HG02623 (cell line): ENCODE results near the gene IRF2BPL.

Source experiments
- ATAC-seq: cut with Tn5 transposase; IDR thresholded peaks from one replicate; pipeline ENCODE4 v1.9.1; 2021; ENCODE audit warnings: moderate library complexity; ENCODE audit not compliant: unreplicated experiment

The IRF2BPL gene

DNA sequence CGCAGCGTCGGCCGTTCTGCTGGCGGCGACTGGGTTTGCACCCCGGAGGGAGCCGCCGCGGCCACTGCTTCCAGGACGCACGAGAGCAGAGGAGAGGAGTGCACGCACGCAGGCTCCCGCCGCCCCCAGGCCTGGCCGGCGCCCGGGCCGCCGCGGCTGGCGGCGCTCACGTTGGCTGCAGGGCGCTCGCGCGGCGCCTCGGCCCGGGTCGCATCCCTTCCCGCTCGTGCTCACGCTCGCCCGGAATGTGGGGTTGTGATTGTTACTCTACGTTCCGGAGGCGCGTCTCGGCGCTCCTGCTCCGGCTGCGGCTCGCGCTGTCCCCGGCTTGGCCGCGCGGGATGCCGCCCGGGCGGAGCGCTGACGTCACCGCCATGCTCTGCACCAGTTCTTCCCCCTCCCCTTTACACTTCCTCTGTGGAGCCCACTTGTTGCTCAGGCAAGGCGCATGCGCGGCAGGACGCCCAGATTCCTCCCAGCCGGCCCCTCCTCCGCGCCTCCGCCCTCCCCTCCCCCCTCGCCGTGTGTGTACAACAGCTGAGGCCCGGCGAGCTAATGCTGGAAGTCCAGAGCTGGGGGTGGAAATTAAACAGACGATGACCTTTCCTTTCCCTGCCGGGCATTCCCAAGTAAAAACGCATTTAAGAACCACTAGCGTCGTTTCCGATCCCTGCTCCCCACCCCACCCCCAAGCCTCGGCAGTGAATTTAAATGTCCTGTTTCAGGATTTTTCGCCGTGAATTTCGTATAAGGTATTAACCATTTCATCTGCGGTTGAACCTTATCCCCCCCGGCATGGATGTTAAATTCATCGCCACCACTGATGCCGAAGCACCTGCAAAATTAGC, at the start of gene IRF2BPL:
Gene IRF2BPL (minus strand): TSS at position 325 of the 848 bp plus-strand sequence. CDS start 916 bp downstream, outside the sequence.
- peak; percentile 67 for ATAC-seq

- ATAC-seq: no peak
Measured at GRCh38 chr14:77077040-77077439, 48.5 kb upstream of the IRF2BPL start.

GRCh38 chr14:77076113-77076631, 47.7 kb upstream of the IRF2BPL start:
- ATAC-seq: no peak

DNA sequence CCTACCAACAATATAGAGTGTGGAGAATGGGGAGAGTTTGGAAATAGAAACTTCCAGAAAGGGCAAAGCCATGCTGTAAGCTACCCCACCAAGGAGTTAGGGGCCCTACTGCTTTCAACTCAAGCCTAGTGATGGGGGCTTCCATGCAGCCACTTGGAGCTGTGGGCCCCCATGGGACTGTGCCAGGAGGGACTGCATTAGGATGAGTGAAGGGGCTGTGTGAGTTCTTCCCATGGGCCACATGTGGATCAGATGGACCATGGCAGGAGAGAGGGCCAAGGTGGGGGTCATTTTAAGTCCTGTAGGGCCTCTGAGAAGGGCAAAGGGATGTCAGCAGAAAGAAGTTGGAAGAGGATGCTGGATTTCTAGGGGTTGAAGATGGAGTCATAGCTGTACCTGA, 46.5 kb upstream of the IRF2BPL start:
- ATAC-seq: no peak

- ATAC-seq: no peak
Measured at GRCh38 chr14:77071938-77072388, 43.5 kb upstream of the IRF2BPL start.

DNA sequence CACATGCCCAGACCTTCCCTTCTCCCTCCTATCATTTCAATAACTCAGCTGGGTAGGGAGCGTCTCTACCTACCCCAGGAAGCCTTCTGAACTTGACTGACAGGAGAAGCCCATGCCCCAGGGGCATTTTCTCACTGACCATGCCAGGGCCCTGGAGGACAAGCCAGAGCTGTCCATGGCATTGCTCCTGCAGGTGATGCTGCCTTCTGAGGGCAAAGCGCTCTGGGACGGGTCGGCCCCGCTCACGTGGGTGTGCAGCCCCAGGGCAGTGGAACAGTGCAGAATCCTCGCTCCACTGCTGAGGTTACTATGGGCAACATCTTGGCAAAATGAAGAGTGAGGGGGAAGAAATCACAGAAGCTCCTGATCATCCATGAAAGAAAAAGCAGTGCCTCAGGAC, 41.0 kb upstream of the IRF2BPL start:
- ATAC-seq: no peak

DNA sequence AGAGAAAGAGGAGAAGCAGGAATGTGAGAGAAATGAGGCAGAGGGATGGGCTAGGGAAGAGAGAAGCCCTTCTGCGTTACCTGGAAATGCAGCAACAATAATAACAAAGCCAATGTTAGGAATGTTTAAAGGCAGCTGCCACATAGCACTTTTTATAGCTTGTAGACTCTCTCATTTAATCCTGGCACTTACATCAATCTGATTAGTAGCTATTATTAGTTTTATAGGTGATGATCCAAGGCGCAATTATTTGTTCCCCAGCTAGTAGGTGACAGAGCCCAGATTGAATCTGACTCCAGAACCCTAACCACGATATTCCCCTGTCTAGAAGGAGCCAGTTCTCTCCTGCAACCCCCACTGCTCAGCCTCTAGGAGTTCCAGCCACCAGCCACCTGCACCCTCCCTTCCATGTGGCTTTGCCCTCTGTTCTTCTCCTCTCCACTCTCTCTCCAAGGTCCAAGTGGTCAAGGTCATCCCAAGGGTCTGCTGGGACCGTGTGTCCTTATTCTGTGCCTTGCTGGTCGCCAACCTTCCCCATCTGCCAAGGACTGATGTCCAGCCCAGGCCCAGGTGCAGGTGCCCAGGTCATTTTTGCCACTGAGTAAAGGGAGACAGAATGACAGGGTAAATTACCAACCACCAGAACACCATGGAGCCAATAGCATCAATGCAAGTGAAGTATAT, 40.2 kb upstream of the IRF2BPL start:
- ATAC-seq: no peak

DNA sequence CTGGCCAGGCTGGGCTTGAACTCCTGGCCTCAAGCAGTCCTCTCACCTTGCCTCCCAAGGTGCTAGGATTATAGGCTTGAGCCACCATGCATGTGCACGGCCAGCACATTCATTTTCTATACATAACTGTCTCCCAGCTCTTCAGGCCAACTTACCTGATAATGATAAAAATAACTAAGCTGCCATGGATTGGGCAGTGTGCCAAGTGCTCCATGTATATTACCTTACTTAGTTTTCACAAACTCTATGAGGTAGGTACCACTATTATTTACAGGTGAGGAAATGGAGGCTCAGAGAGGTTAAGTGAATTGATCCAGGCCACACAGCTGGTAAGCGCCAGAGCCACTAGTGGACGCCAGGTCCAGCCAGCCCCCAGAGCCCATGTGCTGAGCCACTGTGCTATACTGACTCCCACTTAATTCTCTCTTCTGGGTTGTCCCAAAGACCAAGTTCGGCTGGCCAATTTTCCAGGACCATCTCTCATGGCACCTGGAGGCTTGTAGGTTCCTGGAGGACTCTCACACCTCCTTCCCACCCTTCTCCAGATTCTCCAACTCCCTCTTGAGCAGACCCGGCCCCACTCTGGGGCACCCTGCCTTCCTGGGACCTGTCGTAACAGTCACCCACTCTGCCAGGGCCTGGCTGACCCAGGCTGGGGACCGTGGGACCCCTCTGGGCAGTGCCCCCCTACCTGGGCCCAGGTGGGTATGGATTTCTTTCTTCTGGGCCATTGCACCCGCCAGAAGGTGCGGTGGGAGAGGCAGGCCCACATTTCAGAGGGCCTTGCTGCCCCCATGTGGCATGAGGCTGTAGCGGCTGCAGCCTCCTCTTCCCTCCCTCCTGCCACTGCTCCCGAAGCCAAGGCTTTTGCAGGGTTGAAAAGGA, 39.4 kb upstream of the IRF2BPL start:
- no peak for ATAC-seq

GRCh38 chr14:77066578-77067172, 38.2 kb upstream of the IRF2BPL start:
- ATAC-seq: no peak

GRCh38 chr14:77065851-77066577, 37.5 kb upstream of the IRF2BPL start:
- no peak for ATAC-seq

GRCh38 chr14:77064521-77065178, 36.1 kb upstream of the IRF2BPL start:
- no peak for ATAC-seq

- ATAC-seq: no peak
Measured at GRCh38 chr14:77063571-77064171, 35.2 kb upstream of the IRF2BPL start.

DNA sequence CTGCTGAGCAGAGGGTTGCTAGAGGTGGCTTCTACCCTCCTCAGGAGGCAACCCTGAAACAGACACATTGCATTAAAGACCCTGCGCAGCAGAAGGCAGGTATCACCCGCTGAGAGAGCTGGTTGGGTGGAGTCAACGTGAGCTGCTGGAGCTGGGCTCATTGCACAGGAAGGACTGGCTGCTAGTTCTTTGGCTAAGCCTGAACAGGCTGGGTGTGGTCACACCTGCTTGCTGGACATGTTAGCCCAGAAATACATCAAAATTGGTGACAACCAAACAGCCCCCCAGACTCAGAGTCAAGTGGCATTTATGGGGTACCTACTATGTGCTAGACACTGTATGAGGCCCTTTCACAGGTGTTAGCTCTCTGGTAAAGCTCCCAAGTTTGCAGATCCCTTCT, 33.8 kb upstream of the IRF2BPL start:
- ATAC-seq: no peak

- ATAC-seq: no peak
Measured at GRCh38 chr14:77061630-77062257, 33.2 kb upstream of the IRF2BPL start.

GRCh38 chr14:77059276-77059915, 30.9 kb upstream of the IRF2BPL start:
- no peak for ATAC-seq

- no peak for ATAC-seq
Measured at GRCh38 chr14:77058785-77059184, 30.3 kb upstream of the IRF2BPL start.

DNA sequence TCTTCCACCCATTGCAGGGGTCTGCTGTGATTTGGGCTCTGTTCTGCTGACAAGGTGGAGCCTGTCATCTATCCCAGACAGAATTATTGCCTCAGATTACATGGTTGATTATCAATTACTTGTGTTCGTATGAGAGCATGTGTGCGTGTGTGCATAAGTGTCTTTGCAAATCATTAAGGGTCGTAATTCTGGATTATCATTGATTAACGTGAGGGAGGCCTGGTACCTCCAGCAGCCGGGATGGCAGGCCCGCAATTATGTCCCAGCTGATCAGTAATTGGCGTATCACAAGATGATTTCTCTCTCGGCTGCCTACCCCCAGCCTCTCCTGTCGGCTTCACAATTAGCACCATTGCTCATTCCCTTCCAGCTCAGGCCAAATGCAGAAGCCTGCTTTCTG, 29.6 kb upstream of the IRF2BPL start:
- no peak for ATAC-seq

GRCh38 chr14:77055981-77056380, 27.5 kb upstream of the IRF2BPL start:
- no peak for ATAC-seq
